Left ventricle myocardium inferior (tissue), 1 donor: ENCODE measurements around the gene HOXD4. TPM values are rescaled to one million over a fixed set of nuclear protein-coding genes. Genes with fewer than 3 reads are reported as not detected.

ENCODE experiments used
- DNase-seq: peaks from one replicate; pipeline ENCODE4 v3.0.0-alpha.2; 2020
- H3K27ac ChIP-seq: fragments of 200-600 bp; replicated peaks from 2 replicates; pipeline ENCODE4 v1.8.0; 2021
- H3K27me3 ChIP-seq: fragments of 200-600 bp; 2 replicates; pipeline ENCODE4 v1.8.0; 2021; ENCODE audit warnings: low read depth
- H3K36me3 ChIP-seq: fragments of 200-600 bp; 2 replicates; pipeline ENCODE4 v1.8.0; 2021
- H3K4me1 ChIP-seq: fragments of 200-600 bp; 2 replicates; pipeline ENCODE4 v1.8.0; 2021
- H3K4me3 ChIP-seq: fragments of 200-600 bp; 2 replicates; pipeline ENCODE4 v1.8.0; 2021; ENCODE audit warnings: mild to moderate bottlenecking, moderate library complexity
- H3K9me3 ChIP-seq: fragments of 200-600 bp; replicated peaks from 2 replicates; pipeline ENCODE4 v1.8.0; 2021
- intact Hi-C: fragments of 100-400 bp; cut with micrococcal nuclease; formaldehyde crosslinking; loops from one replicate; pipeline ENCODE4 v1.11.0; 2022
- total RNA-seq: library from RNA; stranded (reverse); fragmentation: NEBNext Ultra II Directional; extraction: Animal tissue kit (Norgen Biotek cat#: 25700); gene quantifications from one replicate; pipeline ENCODE4 v1.2.1, GENCODE V29; 2021
- TF ChIP-seq, protein P1 (sequence below): fragments of 200-600 bp; IDR thresholded peaks from 2 replicates; pipeline ENCODE4 v1.8.0; 2021; ENCODE audit warnings: antibody characterized with exemption, mild to moderate bottlenecking, borderline replicate concordance
- donor health status: DM: no; HTN: yes; CAD: no; lungs with severe emphysema.

Gene HOXD4
- total RNA-seq, 1 donor from 2014 or later = not detected

GRCh38 chr2:176173567-176174381 is 22.4 kb downstream of the HOXD4 start:
- H3K27ac ChIP-seq = no peak overlapping the region
- DNase-seq = no peak

GRCh38 chr2:176174382-176174823 is 23.1 kb downstream of the HOXD4 start:
- Histone ChIP-seq H3K4me1 (peaks cover 32% of the 10 kb centered on the region), H3K27ac (no peak overlapping the region), H3K27me3 (peaks cover 100% of the 10 kb centered on the region), H3K36me3 (no peaks in the 10 kb centered on the region), H3K4me3 (no peak overlapping the region), H3K9me3 (no peaks in the 10 kb centered on the region)
- no peak for DNase-seq
- intact Hi-C loops = no loop called here
- TF ChIP-seq, protein P1, sequence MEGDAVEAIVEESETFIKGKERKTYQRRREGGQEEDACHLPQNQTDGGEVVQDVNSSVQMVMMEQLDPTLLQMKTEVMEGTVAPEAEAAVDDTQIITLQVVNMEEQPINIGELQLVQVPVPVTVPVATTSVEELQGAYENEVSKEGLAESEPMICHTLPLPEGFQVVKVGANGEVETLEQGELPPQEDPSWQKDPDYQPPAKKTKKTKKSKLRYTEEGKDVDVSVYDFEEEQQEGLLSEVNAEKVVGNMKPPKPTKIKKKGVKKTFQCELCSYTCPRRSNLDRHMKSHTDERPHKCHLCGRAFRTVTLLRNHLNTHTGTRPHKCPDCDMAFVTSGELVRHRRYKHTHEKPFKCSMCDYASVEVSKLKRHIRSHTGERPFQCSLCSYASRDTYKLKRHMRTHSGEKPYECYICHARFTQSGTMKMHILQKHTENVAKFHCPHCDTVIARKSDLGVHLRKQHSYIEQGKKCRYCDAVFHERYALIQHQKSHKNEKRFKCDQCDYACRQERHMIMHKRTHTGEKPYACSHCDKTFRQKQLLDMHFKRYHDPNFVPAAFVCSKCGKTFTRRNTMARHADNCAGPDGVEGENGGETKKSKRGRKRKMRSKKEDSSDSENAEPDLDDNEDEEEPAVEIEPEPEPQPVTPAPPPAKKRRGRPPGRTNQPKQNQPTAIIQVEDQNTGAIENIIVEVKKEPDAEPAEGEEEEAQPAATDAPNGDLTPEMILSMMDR = no peak

More at GRCh38 chr2:176173567-176174381, 22.4 kb downstream of the HOXD4 start:
- TF ChIP-seq, protein P1 = no peak
- Histone ChIP-seq H3K27me3 (peaks cover 100% of the 10 kb centered on the region), H3K4me1 (peaks cover 31% of the 10 kb centered on the region), H3K36me3 (no peaks in the 10 kb centered on the region), H3K9me3 (no peaks in the 10 kb centered on the region), H3K4me3 (no peak overlapping the region)
- intact Hi-C loops = no loop called here

DNA sequence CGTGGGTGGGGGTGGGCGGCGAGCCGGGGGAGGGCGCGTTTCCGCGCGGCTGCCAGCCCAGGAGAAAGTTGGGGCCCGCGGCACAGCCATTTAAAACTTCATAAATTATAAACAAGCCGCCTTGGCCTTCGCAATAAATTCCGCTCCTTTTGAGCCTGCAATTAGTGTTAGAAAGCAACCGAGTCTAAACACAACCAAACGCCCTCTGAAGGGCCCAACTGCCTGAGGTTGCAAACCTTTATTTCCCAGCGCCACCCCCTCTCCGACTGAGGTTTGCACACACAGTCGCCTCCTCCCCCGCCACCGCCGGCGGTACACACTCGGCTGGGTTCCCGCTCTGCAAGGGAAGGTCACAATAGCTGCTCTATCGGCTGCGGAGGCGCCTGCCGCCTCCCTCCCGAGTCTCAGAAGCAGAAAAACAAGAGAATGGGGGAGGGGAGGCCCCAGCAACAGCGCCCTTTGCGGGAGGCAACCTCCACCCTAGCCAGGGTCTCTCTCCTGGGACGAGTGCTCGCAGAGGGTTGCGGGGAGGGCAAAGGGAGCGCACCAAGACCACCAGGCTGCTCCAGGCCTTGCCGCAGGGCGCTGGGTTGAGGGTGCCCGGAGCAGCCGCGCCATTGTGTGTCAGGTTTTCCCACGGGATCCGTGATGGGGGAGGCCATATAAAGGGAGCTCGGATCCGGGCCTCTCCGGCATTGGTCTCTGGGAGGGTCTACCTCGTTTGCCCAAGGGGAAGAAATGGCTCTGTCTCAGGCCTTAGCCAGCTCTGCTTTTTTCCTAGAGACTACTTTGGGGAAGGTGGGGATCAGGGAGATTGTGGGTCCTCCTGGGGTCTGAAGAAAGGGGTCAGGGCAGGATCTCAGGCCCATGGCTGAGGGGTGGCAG is 23.7 kb downstream of the HOXD4 start:
- TF ChIP-seq, protein P1 = no peak
- no peaks in the 10 kb centered on the region for H3K9me3 ChIP-seq
- H3K4me1 ChIP-seq = peaks cover 32% of the 10 kb centered on the region
- DNase-seq = no peak
- peaks cover 100% of the 10 kb centered on the region for H3K27me3 ChIP-seq
- H3K27ac ChIP-seq = no peak overlapping the region
- H3K4me3 ChIP-seq = no peak overlapping the region
- no peaks in the 10 kb centered on the region for H3K36me3 ChIP-seq
- intact Hi-C loops = no loop called here

DNA sequence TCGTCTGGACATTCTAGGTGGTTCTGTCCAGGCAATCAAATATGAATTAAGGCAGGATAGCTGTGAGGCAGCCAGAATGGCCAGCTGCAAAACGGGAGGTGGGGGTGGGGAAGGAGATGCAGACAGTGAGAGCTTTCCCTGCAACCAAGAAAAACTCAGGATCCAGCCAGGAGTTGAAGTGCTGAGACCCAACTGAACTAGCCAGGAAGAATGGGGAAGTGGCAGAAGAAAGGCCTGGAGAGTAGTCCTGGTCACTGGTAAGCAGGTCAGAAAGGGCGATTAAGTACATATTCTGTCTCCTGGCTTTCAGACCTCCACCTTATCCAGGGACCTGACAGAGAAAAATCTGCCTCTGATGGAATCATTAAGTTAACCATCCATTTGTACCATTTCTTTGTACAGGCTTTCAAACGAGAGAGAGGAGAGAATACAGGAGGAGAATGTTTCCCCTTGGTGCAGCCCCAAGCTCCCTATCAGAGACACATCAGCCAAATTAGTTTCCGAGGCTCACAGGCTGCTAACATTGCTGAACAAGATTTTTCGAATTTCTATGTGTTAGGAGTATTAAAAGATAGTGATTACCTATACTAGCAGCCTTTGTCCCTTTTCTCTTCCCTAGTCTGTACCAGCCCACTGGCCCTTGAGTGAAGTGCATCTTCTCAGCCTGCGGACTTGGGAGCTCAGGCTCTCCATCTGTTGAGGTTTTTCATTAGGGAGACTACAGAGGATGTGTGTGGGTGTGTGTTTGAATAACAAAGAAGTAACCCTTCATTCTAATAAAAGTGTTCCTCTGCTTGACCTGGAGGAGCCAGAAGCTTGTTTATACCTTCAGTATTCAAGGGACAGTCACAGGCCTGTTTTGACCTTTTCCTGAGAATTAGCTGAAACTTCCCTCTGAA is 24.6 kb downstream of the HOXD4 start:
- Histone ChIP-seq H3K9me3 (no peaks in the 10 kb centered on the region), H3K4me1 (peaks cover 32% of the 10 kb centered on the region), H3K27ac (no peak overlapping the region), H3K4me3 (no peak overlapping the region), H3K36me3 (no peaks in the 10 kb centered on the region), H3K27me3 (peaks cover 100% of the 10 kb centered on the region)
- intact Hi-C loops = no loop called here
- TF ChIP-seq, protein P1 = no peak
- DNase-seq = no peak
